ENCODE data around the gene CCNB2.

Gene CCNB2

GRCh38 chr15:59087731-59088130 is 17.2 kb upstream of the CCNB2 start:
- H3K4me3 ChIP-seq (replicated peaks in 1 of 2; ENCODE audit: low read depth in 2 of 2, low read length in 2 of 2) = no peak overlapping the region
- TF ChIP-seq CTCF (IDR thresholded peaks at IDR 0.05; ENCODE audit: low read depth, low read length) = no peak
- DNase-seq (ENCODE audit: low read depth in 2 of 2) = no peak

- no peak overlapping the region for H3K4me3 ChIP-seq (replicated peaks in 1 of 2; ENCODE audit: low read depth in 2 of 2, low read length in 2 of 2)
- TF ChIP-seq CTCF (IDR thresholded peaks at IDR 0.05; ENCODE audit: low read depth, low read length) = no peak
- no peak for DNase-seq (ENCODE audit: low read depth in 2 of 2)
These were observed 10.9 kb upstream of the CCNB2 start for GRCh38 chr15:59094077-59094476.

GRCh38 chr15:59096429-59096828 is 8.5 kb upstream of the CCNB2 start:
- no peak for DNase-seq (ENCODE audit: low read depth in 2 of 2)
- no peak overlapping the region for H3K4me3 ChIP-seq (replicated peaks in 1 of 2; ENCODE audit: low read depth in 2 of 2, low read length in 2 of 2)
- TF ChIP-seq CTCF (IDR thresholded peaks at IDR 0.05; ENCODE audit: low read depth, low read length) = no peak

- no peak overlapping the region for H3K4me3 ChIP-seq (replicated peaks in 1 of 2; ENCODE audit: low read depth in 2 of 2, low read length in 2 of 2)
- DNase-seq (ENCODE audit: low read depth in 2 of 2) = no peak
- TF ChIP-seq CTCF (IDR thresholded peaks at IDR 0.05; ENCODE audit: low read depth, low read length) = no peak
These were observed 5.7 kb upstream of the CCNB2 start for GRCh38 chr15:59099162-59099685.

GRCh38 chr15:59104602-59104911 is 389 bp upstream of the CCNB2 start:
- no peak for DNase-seq (ENCODE audit: low read depth in 2 of 2)
- TF ChIP-seq CTCF (IDR thresholded peaks at IDR 0.05; ENCODE audit: low read depth, low read length) = no peak
- peak overlapping the region; percentile 77 to 99 for H3K4me3 ChIP-seq (replicated peaks in 1 of 2; ENCODE audit: low read depth in 2 of 2, low read length in 2 of 2)

GRCh38 chr15:59105854-59106253 is 908 bp downstream of the CCNB2 start:
- no peak for TF ChIP-seq CTCF (IDR thresholded peaks at IDR 0.05; ENCODE audit: low read depth, low read length)
- peak overlapping the region; percentile 77 to 99 for H3K4me3 ChIP-seq (replicated peaks in 1 of 2; ENCODE audit: low read depth in 2 of 2, low read length in 2 of 2)
- DNase-seq (ENCODE audit: low read depth in 2 of 2) = no peak

GRCh38 chr15:59111251-59111650 is 6.3 kb downstream of the CCNB2 start:
- TF ChIP-seq CTCF (IDR thresholded peaks at IDR 0.05; ENCODE audit: low read depth, low read length) = no peak
- no peak overlapping the region for H3K4me3 ChIP-seq (replicated peaks in 1 of 2; ENCODE audit: low read depth in 2 of 2, low read length in 2 of 2)
- DNase-seq (ENCODE audit: low read depth in 2 of 2) = no peak

Measured in cardiac fibroblast (primary cell).